IPS DF 19.7 (cell line): ENCODE results near the gene TRIM25.

Experiments
- DNase-seq: peaks from one replicate; pipeline ENCODE4 v3.0.0-alpha.2; 2013; ENCODE audit warnings: low read depth, low spot score

The TRIM25 gene

GRCh38 chr17:56896217-56896967 is 17.5 kb downstream of the TRIM25 start:
- no peak for DNase-seq

GRCh38 chr17:56894859-56895455 is 18.9 kb downstream of the TRIM25 start:
- DNase-seq, result no peak

- no peak for DNase-seq
Observed at GRCh38 chr17:56893503-56893902, 20.3 kb downstream of the TRIM25 start.

- no peak for DNase-seq
Observed at GRCh38 chr17:56892333-56892732, 21.5 kb downstream of the TRIM25 start.

GRCh38 chr17:56891751-56892150 is 22.1 kb downstream of the TRIM25 start:
- DNase-seq, result no peak

- no peak for DNase-seq
Observed at GRCh38 chr17:56890906-56891674, 22.8 kb downstream of the TRIM25 start.

GRCh38 chr17:56890390-56890789 is 23.5 kb downstream of the TRIM25 start:
- no peak for DNase-seq

GRCh38 chr17:56887552-56888467 is 26.0 kb downstream of the TRIM25 start:
- no peak for DNase-seq

GRCh38 chr17:56887105-56887504 is 26.7 kb downstream of the TRIM25 start:
- DNase-seq, result no peak

- DNase-seq, result no peak
Observed at GRCh38 chr17:56886288-56886731, 27.5 kb downstream of the TRIM25 start.

GRCh38 chr17:56885312-56885657 is 28.6 kb downstream of the TRIM25 start:
- DNase-seq, result no peak

- DNase-seq, result no peak
Observed at GRCh38 chr17:56884483-56885311, 29.2 kb downstream of the TRIM25 start.

- DNase-seq, result no peak
Observed at GRCh38 chr17:56883616-56884015, 30.2 kb downstream of the TRIM25 start.

- no peak for DNase-seq
Observed at GRCh38 chr17:56881685-56882295, 32.1 kb downstream of the TRIM25 start.

- no peak for DNase-seq
Observed at GRCh38 chr17:56880571-56880970, 33.3 kb downstream of the TRIM25 start.

- DNase-seq, result no peak
Observed at GRCh38 chr17:56880133-56880532, 33.7 kb downstream of the TRIM25 start.

GRCh38 chr17:56879280-56879679 is 34.6 kb downstream of the TRIM25 start:
- DNase-seq, result no peak

GRCh38 chr17:56876766-56877179 is 37.1 kb downstream of the TRIM25 start:
- no peak for DNase-seq

GRCh38 chr17:56870081-56870651 is 43.7 kb downstream of the TRIM25 start:
- DNase-seq, result no peak

- DNase-seq, result no peak
Observed at GRCh38 chr17:56868716-56869115, 45.1 kb downstream of the TRIM25 start.
